GDM1 (cell line): ENCODE results near the gene BAAT.
A peak's percentile ranks its signal among the peaks of the same experiment; 100 is the strongest.

Experiments
- DNase-seq: peaks from one replicate; lab custom pipeline; 2025; lab: John Stamatoyannopoulos, UW

The BAAT gene

DNA sequence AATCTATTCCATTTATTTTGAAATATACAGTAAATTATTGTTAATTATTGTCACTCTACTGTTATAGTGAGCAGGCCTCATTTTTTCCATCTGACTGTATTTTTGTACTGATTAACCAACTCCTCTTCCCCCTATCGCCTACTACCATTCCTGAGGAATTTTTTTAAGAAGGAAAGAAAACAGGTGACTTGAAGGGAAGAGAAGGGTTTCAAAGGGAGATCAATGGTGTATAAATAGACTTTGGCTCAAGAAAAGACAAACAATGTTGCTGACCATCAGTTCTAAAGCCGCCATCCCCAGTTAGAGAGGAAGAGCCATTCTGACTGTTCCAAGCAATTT lies 69.7 kb downstream of the BAAT start:
- DNase-seq = no peak

- no peak for DNase-seq
Observed at GRCh38 chr9:101312661-101313060, 72.1 kb downstream of the BAAT start.

- peak; percentile 24 for DNase-seq
Observed at GRCh38 chr9:101311758-101312420, 72.9 kb downstream of the BAAT start.

DNA sequence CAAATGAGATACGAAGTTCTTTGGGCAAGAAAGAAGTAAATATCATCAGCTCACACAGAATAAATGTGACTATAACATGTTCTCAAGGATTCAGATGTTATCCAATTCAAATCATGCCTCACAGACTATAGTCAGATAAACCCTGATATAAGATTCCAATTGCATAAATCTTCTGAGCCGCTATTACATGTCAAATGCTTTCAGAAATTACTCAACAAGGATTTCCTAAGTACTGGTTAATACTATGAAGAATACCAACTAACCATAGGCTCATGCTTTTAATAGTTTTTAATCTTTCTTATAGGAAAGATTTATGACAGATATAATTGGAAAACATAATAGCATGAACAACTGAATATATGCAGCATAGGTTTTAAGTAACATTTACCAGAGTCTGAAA lies 73.6 kb downstream of the BAAT start:
- no peak for DNase-seq
